ENCODE measurements around the gene OXTR. TPM values are rescaled to one million over a fixed set of nuclear protein-coding genes. Genes with fewer than 3 reads are reported as not detected.
"Not testable (repeated sequence)": the region's sequence is repeated elsewhere in the genome, so short reads cannot be mapped to it uniquely, and the experiment has no call there.

Gene OXTR
- total RNA-seq, 2 experiments from 2014 or later: 0.42 to 0.45 TPM

DNA sequence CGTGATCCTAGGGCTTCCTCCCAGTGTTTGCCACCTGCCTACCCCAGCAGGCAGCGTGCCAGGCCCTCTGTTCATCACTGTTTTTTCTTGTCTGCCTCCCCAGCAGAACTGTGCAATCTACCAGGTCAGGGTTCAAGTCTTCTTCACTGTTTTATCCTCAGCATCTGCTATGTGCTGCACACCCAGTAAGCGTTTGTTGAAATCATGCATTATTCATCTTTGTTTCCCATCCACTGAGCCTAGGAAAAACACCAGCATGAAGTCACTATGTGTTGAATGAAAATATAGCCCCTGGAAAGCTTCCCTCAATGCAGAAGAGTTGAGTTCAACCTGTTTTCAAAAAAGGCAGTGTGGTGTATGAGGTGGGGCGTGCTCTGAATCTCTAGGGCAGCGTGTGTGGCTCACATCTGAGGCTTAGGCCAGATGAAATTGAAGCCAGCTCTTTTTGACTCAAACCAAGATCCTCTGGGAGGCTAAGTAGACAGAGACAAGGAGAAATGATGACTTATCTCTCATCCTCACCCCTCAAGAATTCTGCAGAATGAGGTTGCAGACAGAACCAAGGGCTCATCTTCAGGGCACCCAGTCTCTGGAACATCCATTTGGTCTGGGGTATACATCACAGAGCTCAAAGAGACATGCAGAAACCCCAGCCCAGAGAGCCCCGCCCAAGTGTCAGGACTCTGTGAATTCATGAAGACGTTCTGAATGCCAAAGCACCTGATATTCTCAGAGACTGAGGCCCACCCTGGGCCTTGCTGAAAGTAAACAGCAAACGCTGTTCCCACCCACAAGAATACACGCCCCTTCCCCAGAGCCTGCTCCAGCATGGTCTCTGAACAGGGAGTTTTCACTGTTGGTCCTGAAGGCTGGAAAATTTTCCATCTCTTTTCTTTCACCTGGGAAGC is 41.6 kb downstream of the OXTR start:
- no peak overlapping the region for H3K27ac Mint-ChIP-seq
- H3K4me1 Mint-ChIP-seq: no peaks in the 10 kb centered on the region
- DNase-seq: no peak
- no peaks in the 10 kb centered on the region for H3K27me3 Mint-ChIP-seq
- POLR2A ChIA-PET: no interaction called here
- H3K9me3 Mint-ChIP-seq: peaks cover 3% of the 10 kb centered on the region
- no peak overlapping the region for H3K4me3 Mint-ChIP-seq
- no peaks in the 10 kb centered on the region for H3K36me3 Mint-ChIP-seq
- ATAC-seq (ENCODE audit: low read depth): no peak

GRCh38 chr3:8724108-8724752 is 45.2 kb downstream of the OXTR start:
- Mint-ChIP-seq H3K4me1 (no peaks in the 10 kb centered on the region), H3K36me3 (no peaks in the 10 kb centered on the region), H3K27ac (no peak overlapping the region), H3K27me3 (no peaks in the 10 kb centered on the region), H3K4me3 (no peak overlapping the region), H3K9me3 (peaks cover 3% of the 10 kb centered on the region)
- POLR2A ChIA-PET: no interaction called here
- no peak for ATAC-seq (ENCODE audit: low read depth)
- no peak for DNase-seq

- ATAC-seq (ENCODE audit: low read depth): no peak
- DNase-seq: no peak
- POLR2A ChIA-PET: no interaction called here
Observed at GRCh38 chr3:8723612-8724011, 45.8 kb downstream of the OXTR start.

DNA sequence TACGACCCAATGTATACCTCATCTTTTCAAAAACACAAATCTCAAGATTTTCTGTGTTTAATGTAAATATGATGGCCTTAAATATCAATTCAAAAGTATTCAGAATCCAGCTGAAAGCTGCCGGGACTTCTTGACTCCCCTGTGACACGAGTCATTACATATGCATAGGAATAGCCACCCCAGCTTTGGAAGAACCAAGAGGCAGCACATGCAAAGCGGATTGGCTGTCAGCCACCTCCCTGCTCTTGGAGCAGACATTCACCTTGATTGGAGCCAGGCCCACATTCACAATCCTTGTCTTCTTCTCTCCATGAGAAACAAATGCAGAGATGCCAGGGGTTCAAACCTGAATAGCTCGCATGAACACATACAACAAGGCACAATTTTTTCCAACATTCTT is 46.6 kb downstream of the OXTR start:
- H3K4me3 Mint-ChIP-seq: no peak overlapping the region
- no peaks in the 10 kb centered on the region for H3K36me3 Mint-ChIP-seq
- H3K27ac Mint-ChIP-seq: no peak overlapping the region
- no peaks in the 10 kb centered on the region for H3K4me1 Mint-ChIP-seq
- POLR2A ChIA-PET: no interaction called here
- ATAC-seq (ENCODE audit: low read depth): no peak
- H3K9me3 Mint-ChIP-seq: peaks cover 4% of the 10 kb centered on the region
- no peaks in the 10 kb centered on the region for H3K27me3 Mint-ChIP-seq
- no peak for DNase-seq

More at GRCh38 chr3:8723612-8724011, 45.8 kb downstream of the OXTR start:
- no peaks in the 10 kb centered on the region for H3K36me3 Mint-ChIP-seq
- peaks cover 3% of the 10 kb centered on the region for H3K9me3 Mint-ChIP-seq
- no peaks in the 10 kb centered on the region for H3K4me1 Mint-ChIP-seq
- H3K27me3 Mint-ChIP-seq: no peaks in the 10 kb centered on the region
- no peak overlapping the region for H3K27ac Mint-ChIP-seq
- H3K4me3 Mint-ChIP-seq: no peak overlapping the region

- ATAC-seq (ENCODE audit: low read depth); H3K4me1 Mint-ChIP-seq; H3K36me3 Mint-ChIP-seq; H3K4me3 Mint-ChIP-seq; POLR2A ChIA-PET; H3K9me3 Mint-ChIP-seq; H3K27me3 Mint-ChIP-seq; H3K27ac Mint-ChIP-seq; DNase-seq: not testable (repeated sequence)
Observed at GRCh38 chr3:8715757-8716156, 53.7 kb downstream of the OXTR start.

GRCh38 chr3:8713901-8714759 is 55.3 kb downstream of the OXTR start:
- DNase-seq: no peak
- H3K9me3 Mint-ChIP-seq: peaks cover 1% of the 10 kb centered on the region

GRCh38 chr3:8712908-8713255 is 56.5 kb downstream of the OXTR start:
- Mint-ChIP-seq H3K4me1 (no peaks in the 10 kb centered on the region), H3K9me3 (no peaks in the 10 kb centered on the region), H3K27me3 (peaks cover 2% of the 10 kb centered on the region), H3K4me3 (no peak overlapping the region), H3K36me3 (no peaks in the 10 kb centered on the region), H3K27ac (no peak overlapping the region)
- ATAC-seq (ENCODE audit: low read depth): no peak
- POLR2A ChIA-PET: no interaction called here
- no peak for DNase-seq

More at GRCh38 chr3:8713901-8714759, 55.3 kb downstream of the OXTR start:
- no peak overlapping the region for H3K4me3 Mint-ChIP-seq
- H3K4me1 Mint-ChIP-seq: no peaks in the 10 kb centered on the region
- H3K27me3 Mint-ChIP-seq: peaks cover 2% of the 10 kb centered on the region
- no peak overlapping the region for H3K27ac Mint-ChIP-seq
- POLR2A ChIA-PET: no interaction called here
- no peak for ATAC-seq (ENCODE audit: low read depth)
- H3K36me3 Mint-ChIP-seq: no peaks in the 10 kb centered on the region

DNA sequence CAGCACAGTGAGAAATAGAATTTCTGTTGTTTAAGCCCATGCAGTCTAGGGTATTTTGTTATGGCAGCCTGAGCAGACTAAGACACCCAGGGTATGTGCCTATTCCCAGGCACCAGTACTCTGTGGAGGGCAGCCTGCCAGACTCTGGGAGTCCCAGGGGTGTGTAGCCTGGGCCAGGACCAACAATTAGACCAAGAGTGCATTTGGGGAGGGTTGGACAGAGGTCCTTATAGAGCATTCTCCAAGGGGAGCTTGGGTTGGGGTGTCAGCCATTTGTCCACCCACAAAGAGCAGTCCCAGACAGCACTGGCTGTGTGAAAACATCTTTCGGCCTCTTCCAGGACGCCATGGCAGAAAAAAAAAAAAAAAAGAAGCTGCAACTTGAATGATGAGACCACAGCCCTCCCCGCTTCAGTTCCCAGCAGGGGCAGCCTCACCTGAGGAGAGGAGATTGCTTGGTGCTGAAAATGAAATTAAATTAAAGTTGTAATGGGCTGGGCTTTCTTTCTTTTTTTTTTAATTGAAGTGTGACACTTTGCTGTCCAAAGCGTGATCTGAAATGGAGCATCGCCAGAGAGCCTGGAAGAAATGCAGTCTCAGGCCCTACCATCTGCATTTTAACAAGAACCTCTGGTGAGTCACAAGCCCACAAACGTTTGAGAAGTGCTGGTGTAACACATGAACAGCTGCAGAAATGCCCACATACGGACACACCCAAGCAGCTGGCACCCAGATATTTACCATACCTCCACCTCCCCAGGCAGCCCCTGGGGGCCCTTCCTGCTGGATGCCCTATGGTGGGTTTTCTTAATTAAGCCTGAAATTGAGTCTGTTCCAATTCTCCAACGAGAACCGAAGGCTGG is 57.1 kb downstream of the OXTR start:
- POLR2A ChIA-PET: no interaction called here
- Mint-ChIP-seq H3K4me3 (no peak overlapping the region), H3K27ac (no peak overlapping the region), H3K27me3 (peaks cover 2% of the 10 kb centered on the region), H3K36me3 (no peaks in the 10 kb centered on the region), H3K9me3 (no peaks in the 10 kb centered on the region), H3K4me1 (no peaks in the 10 kb centered on the region)
- DNase-seq (no peak), ATAC-seq (ENCODE audit: low read depth) (no peak)

DNA sequence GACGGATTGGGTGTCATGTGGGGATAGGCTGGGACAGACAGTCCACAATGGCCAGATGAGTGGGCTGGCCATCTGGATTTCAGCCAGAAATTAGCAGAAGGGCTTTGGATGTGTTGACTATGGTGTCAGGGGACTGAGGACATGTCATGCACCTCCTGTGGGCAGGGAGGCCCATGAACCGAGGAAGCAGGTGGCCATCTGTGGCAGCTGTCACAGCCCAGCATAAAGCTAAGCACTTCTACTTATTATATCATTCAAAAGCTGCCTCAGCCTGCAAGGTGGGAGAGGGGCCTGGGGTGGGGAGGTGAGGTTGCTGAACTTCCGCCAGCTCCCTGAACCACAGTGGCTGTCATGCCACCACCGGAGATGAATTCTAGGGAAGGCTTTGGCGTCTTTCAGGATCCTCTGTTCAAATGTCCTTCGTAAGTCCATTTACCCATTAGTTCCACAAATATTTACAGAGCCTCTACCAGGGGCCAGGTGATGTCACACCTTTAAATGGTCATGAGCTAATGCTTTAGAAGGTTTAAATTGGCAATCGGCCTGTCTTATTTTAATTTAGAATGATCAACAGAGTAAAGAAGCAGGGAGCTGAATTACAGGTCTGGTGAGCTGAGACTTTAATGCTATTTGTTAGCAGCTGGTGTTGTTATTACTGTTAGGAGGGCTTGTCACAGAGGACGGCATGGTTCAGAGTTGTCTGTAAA is 59.5 kb downstream of the OXTR start:
- Mint-ChIP-seq H3K27ac (no peak overlapping the region), H3K4me3 (no peak overlapping the region), H3K9me3 (peaks cover 6% of the 10 kb centered on the region), H3K36me3 (no peaks in the 10 kb centered on the region), H3K4me1 (no peaks in the 10 kb centered on the region), H3K27me3 (peaks cover 5% of the 10 kb centered on the region)
- POLR2A ChIA-PET: no interaction called here
- DNase-seq (no peak), ATAC-seq (ENCODE audit: low read depth) (no peak)

DNA sequence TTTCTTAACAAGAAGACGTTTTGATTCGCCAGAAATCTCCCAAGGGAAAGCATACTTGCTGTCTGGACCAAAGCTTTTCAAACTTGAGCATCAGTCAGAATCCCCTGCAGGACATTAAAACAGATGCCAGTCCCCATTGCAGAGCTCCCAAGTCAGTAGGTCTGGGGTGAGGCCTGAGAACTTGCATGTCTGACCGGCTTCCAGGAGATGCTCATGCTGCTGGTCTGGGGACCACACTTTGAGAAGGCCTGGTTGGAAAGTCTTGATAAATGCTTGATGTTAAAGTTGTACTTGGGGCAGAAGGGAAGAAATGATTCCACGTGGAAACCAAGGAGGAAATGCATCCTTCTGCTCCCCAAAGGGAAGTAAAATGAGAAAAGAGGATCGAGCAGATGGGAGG is 60.1 kb downstream of the OXTR start:
- POLR2A ChIA-PET: no interaction called here
- no peak overlapping the region for H3K4me3 Mint-ChIP-seq
- no peak overlapping the region for H3K27ac Mint-ChIP-seq
- no peaks in the 10 kb centered on the region for H3K4me1 Mint-ChIP-seq
- DNase-seq: no peak
- H3K9me3 Mint-ChIP-seq: peaks cover 7% of the 10 kb centered on the region
- H3K27me3 Mint-ChIP-seq: peaks cover 5% of the 10 kb centered on the region
- H3K36me3 Mint-ChIP-seq: no peaks in the 10 kb centered on the region
- no peak for ATAC-seq (ENCODE audit: low read depth)

DNA sequence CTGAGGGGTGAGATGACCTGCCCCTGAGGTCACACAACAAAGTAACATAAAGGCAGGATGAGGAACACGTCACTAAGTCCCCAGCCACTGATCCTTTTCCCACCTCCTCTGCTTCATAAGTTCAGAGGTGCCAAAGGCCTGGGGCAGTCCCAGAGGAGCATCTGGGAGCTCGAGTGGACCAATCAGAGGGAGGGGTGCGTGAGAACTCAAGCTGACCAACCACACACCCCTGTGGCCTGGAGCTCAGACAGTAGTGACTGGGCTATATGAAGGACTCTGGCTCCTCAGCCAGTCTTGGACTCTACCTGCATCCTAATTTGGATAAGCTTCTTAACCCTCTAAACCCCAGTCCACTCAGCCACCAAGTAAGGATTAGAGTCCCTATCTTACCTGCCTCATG is 63.8 kb downstream of the OXTR start:
- ATAC-seq (ENCODE audit: low read depth): no peak
- Mint-ChIP-seq H3K4me1 (no peaks in the 10 kb centered on the region), H3K27me3 (peaks cover 5% of the 10 kb centered on the region), H3K36me3 (no peaks in the 10 kb centered on the region), H3K4me3 (no peak overlapping the region), H3K27ac (no peak overlapping the region), H3K9me3 (peaks cover 10% of the 10 kb centered on the region)
- POLR2A ChIA-PET: no interaction called here
- no peak for DNase-seq

DNA sequence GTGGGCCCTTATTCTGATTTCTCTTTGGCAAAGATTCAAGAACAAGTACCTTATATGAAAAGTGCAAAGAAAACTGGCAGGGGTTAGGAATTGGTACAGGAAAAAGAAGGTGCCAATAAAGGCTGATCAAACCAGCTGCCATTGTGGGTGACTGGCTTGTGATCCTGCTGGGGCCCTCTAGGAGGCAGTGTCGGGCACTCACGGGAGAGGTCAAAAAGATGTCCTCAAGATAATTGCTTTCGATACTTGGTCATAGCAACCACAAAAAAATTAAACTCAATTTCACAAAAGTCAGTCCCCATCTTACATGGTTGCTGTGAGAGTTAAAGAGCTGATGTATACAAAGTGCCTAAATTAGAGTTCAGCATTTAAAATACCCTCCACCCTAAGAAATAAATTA is 66.9 kb downstream of the OXTR start:
- H3K4me1 Mint-ChIP-seq: no peaks in the 10 kb centered on the region
- no peak for DNase-seq
- no peak for ATAC-seq (ENCODE audit: low read depth)
- peaks cover 10% of the 10 kb centered on the region for H3K9me3 Mint-ChIP-seq
- H3K27me3 Mint-ChIP-seq: peaks cover 3% of the 10 kb centered on the region
- H3K4me3 Mint-ChIP-seq: no peak overlapping the region
- no peaks in the 10 kb centered on the region for H3K36me3 Mint-ChIP-seq
- POLR2A ChIA-PET: no interaction called here
- no peak overlapping the region for H3K27ac Mint-ChIP-seq
